ENCODE measurements around the gene MSI2.
A peak's percentile ranks its signal among the peaks of the same experiment; 100 is the strongest.

MSI2 gene

GRCh38 chr17:57663326-57664070, 407.2 kb downstream of the MSI2 start:
- DNase-seq (ENCODE audit: low read depth in 2 of 2), result peak in 1 of 2 experiments; percentile 17

GRCh38 chr17:57665128-57665527, 408.8 kb downstream of the MSI2 start:
- no peak for DNase-seq (ENCODE audit: low read depth in 2 of 2)

DNA sequence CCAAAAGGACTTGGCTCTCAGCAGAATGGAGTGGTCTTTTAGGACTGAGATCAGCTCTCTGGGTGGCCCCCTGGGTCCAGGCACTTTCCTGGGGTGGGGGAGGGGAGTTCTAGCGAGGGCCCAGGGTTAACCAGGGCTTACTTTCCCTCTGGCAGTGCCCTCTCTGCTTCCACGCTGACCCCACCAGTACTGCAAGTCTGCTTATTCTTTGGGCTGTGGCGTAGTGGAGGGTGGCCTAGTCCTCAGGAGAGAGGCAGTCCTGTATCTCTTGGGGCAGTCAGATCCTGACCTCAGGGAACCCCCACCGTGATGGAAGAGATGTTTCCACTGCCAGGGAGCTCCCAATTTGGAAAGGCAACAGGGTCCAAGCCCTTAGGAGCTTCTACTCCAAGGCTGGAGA, 409.4 kb downstream of the MSI2 start:
- no peak for DNase-seq (ENCODE audit: low read depth in 2 of 2)

GRCh38 chr17:57666201-57666870, 410.0 kb downstream of the MSI2 start:
- DNase-seq (ENCODE audit: low read depth in 2 of 2), result no peak

DNA sequence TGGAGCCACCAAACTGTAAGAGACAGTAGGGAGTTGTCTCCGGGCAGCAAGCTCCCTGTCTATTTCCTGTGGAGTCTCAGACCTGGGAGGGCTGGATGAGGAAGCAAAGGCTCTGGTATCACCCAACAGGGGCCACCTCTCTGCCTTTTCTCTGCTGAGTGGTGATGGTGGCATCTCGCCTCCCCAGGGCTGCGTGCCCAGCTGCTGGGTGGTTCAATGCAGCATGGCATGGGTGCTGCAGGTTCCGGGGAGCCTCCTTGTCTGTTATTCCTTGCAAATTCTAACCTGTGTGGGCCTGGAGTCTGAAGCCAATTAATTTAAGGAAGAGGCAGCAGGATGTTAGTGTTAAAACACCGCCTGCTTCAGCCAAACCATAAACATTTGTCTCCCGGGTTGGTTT, 410.6 kb downstream of the MSI2 start:
- DNase-seq (ENCODE audit: low read depth in 2 of 2), result no peak

- DNase-seq (ENCODE audit: low read depth in 2 of 2), result no peak
Observed at GRCh38 chr17:57667461-57667923, 411.2 kb downstream of the MSI2 start.

DNA sequence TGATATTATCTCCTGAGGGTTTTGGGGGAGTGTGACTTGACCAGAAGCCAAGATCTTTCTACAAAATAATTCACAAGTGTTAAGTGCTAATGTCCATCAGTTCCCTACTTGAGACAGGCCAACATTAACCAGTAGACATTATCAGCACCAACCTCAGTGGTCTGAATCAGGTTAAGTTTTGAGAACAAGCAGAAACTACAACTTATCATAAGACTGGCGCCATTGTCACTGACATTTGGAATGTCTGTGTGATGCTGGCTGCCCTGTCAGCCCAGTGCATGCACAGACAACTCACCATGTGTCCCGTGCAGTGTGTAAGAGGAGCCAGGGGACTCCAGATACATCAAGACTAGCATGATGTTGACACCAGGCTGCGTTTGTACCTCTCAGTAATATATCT, 412.0 kb downstream of the MSI2 start:
- no peak for DNase-seq (ENCODE audit: low read depth in 2 of 2)

DNA sequence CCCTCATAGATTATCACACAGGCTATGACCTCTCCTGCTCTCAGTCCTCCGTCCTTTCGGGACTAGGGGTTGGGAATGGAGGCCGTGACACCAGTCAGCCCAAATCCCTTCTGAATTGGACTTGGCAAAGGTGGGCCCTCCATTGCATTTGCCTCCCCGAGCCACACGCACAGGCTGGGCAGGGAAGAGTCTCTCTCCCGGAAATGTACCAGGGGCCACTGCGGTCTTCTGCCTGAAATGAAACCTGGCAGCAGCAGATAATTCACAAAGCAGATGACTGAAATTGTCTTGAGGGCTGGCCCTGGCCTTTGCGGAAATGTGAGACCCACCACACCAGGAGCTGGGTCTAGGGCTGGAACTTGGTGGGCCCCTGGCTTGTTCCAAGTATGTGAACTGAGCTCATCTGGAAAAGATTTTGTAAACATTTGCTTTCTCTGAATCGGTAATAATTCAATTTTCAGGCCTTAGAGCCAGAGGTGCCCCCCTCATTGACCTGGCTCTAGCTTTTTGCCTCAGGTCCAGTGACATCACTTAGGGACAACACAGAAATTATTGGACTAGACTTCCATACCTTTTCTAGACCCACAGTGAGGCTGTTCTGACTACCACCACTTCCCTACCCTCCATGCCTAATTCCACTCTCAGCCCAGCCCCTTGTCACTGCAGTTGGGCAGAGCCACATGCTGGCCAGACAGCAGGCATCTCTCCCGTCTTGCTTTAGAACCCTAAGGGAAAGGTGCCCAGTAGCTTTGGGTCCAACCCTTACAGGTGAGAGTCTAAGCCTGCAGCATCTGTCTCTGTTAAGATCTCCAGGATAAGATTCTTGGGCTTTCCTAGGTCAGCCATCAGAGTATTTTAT, 413.6 kb downstream of the MSI2 start:
- no peak for DNase-seq (ENCODE audit: low read depth in 2 of 2)

- DNase-seq (ENCODE audit: low read depth in 2 of 2), result no peak
Observed at GRCh38 chr17:57670769-57671569, 414.6 kb downstream of the MSI2 start.

- peak; percentile 35 to 37 for DNase-seq (ENCODE audit: low read depth in 2 of 2)
Observed at GRCh38 chr17:57671667-57672632, 415.6 kb downstream of the MSI2 start.

- no peak for DNase-seq (ENCODE audit: low read depth in 2 of 2)
Observed at GRCh38 chr17:57672971-57673370, 416.6 kb downstream of the MSI2 start.

- DNase-seq (ENCODE audit: low read depth in 2 of 2), result no peak
Observed at GRCh38 chr17:57674894-57675293, 418.6 kb downstream of the MSI2 start.

GRCh38 chr17:57675427-57676387, 419.4 kb downstream of the MSI2 start:
- DNase-seq (ENCODE audit: low read depth in 2 of 2), result no peak

DNA sequence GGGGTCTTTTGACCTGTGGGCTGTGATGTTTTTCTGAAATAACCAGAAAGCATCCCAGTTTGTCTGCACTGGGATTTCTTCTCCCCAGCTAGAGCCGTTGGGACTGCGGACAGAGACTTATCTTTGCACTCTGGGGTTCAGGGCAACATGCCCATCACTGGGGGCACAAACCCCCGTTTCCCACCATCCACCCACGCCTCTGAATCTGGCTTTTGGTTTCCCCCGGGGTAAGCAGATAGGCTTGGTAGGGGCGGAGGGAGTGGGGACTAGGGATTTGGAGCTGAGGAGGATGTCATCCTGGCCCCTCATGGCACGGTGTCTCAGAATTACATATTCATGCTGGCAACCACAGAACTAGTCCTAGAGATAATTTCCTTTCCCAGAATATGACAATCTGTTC, 420.2 kb downstream of the MSI2 start:
- DNase-seq (ENCODE audit: low read depth in 2 of 2), result no peak

GRCh38 chr17:57677301-57677700, 421.0 kb downstream of the MSI2 start:
- DNase-seq (ENCODE audit: low read depth in 2 of 2), result no peak

- no peak for DNase-seq (ENCODE audit: low read depth in 2 of 2)
Observed at GRCh38 chr17:57677858-57678257, 421.5 kb downstream of the MSI2 start.

DNA sequence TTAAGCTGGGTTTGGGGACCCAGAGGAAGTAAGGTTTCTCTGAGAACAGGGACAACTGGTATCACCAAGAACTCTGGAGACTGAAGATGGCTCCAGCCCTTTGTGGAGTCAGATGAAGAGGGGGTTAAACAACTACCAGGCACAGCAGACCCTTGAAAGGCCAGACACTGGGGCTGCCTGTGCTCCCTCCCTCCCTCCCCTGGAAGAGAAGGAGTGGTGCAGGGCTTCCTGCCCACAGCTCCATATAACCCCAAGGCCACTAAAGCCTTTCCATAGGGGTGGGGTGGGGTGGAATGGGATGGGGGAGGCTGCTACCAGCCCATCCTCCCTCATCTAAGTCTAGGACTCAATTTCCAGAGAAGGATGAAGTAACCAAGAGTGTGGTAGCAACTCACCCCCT, 422.1 kb downstream of the MSI2 start:
- no peak for DNase-seq (ENCODE audit: low read depth in 2 of 2)

DNA sequence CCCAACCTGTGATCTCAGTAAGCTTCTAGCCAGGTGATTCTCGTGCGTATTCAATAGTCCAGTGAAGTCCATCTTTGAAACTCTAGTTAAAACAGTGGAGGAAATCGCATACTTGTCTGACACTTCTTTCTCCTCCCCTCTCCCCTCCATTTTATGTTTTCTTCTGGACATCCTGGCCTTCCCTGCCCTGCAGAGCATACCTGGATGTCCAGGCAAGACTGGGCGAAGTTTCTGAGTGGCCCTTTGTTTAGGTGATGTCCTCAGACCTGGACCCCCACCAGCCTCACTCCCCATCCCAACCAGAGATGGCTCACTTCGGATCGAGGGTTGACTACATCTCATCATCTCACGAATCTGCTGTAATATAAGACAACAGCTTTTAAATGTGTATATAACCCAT, 423.0 kb downstream of the MSI2 start:
- DNase-seq (ENCODE audit: low read depth in 2 of 2), result no peak

All from fibroblast of skin of left quadriceps (primary cell).